Lower leg skin (tissue), 3 donors: ENCODE data around the gene MYCL.

Experiments
- POLR2A ChIP-seq, 2 donors: fragments of 450-650 bp; IDR thresholded peaks; one replicate each; pipeline ENCODE4 v1.6.1; 2016 to 2017; ENCODE audit warnings: antibody characterized with exemption in 2 of 2, mild to moderate bottlenecking in 1 of 2, moderate library complexity in 1 of 2
- TF ChIP-seq, protein P1 (sequence below), 3 donors: fragments of 450-650 bp; IDR thresholded peaks; one replicate each; pipeline ENCODE4 v1.5.1; 2016; ENCODE audit warnings: antibody characterized with exemption in 3 of 3, mild to moderate bottlenecking in 3 of 3, moderate library complexity in 2 of 3

DNA sequence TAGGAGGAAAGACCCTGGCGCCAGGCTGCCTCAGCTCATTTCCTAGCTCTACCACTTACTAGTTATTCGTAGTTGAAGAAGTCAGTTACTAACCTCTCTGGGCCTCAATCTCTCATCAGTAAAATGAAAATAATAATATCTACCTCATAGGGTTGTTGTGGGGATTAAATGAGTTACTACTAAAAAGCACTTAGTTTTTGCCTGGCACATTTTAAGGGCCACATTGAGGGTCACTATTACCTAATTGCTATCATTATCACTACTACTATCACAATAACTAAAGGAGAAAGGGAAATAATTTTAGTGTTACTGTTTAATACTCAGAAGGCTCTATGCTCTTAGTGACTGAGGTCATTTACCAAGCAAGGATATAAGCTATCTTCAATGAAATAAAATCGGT, 43.4 kb downstream of the MYCL start:
- TF ChIP-seq, protein P1, sequence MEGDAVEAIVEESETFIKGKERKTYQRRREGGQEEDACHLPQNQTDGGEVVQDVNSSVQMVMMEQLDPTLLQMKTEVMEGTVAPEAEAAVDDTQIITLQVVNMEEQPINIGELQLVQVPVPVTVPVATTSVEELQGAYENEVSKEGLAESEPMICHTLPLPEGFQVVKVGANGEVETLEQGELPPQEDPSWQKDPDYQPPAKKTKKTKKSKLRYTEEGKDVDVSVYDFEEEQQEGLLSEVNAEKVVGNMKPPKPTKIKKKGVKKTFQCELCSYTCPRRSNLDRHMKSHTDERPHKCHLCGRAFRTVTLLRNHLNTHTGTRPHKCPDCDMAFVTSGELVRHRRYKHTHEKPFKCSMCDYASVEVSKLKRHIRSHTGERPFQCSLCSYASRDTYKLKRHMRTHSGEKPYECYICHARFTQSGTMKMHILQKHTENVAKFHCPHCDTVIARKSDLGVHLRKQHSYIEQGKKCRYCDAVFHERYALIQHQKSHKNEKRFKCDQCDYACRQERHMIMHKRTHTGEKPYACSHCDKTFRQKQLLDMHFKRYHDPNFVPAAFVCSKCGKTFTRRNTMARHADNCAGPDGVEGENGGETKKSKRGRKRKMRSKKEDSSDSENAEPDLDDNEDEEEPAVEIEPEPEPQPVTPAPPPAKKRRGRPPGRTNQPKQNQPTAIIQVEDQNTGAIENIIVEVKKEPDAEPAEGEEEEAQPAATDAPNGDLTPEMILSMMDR (IDR thresholded peaks at IDR 0.05), result no peak
- no peak for TF ChIP-seq POLR2A (IDR thresholded peaks at IDR 0.05)
